ENCODE results near the gene CENPE. TPM values are rescaled to one million over a fixed set of nuclear protein-coding genes. Genes with fewer than 3 reads are reported as not detected.

CENPE gene
- total and polyA plus RNA-seq, 2 donors (not counting 3 experiments of a cell fraction or from before 2014, with no cell fraction given), result 1.7 to 50.8 TPM

- H3K79me2 ChIP-seq (ENCODE audit: control insufficient read depth, insufficient read depth, low read length), result peaks cover 8% of the 10 kb centered on the region
- no peaks in the 10 kb centered on the region for H4K20me1 ChIP-seq (replicated peaks; ENCODE audit: control insufficient read depth, extremely low read depth, insufficient read depth, low read length)
- FAIRE-seq (no peak), DNase-seq (ENCODE audit: low read depth, low spot score) (no peak)
- no peak overlapping the region for H3K4me2 ChIP-seq (ENCODE audit: insufficient read depth, low read length)
- no peak overlapping the region for H3K27ac ChIP-seq (ENCODE audit: insufficient read depth, low read depth, low read length)
- ChIA-PET CTCF (no interaction called here), POLR2A (interaction anchor here (0.7 kb wide), 1 partner anchor 14 kb away, joined by 6 read pairs; no protein-coding TSS in a partner anchor)
- intact Hi-C loops (cut with micrococcal nuclease) (no loop called here), dilution Hi-C loops (cut with MboI; ENCODE audit: extremely low pct_ligation_motif_present, low sequenced_read_pairs) (no loop called here)
- H3K9me1 ChIP-seq (replicated peaks; ENCODE audit: control insufficient read depth, extremely low read depth, insufficient read depth, low read length), result peaks cover 2% of the 10 kb centered on the region
- no peaks in the 10 kb centered on the region for H3K4me1 ChIP-seq (ENCODE audit: control insufficient read depth, extremely low read depth, insufficient read depth, low read length)
- BruUV-seq (replicated peaks), result no TSS peak
- H3K4me3 ChIP-seq (replicated peaks in 1 of 3; ENCODE audit: insufficient read depth in 1 of 3, low read depth in 1 of 3, low read length in 3 of 3), result no peak overlapping the region
- no peak overlapping the region for H3K9ac ChIP-seq (replicated peaks; ENCODE audit: extremely low read depth, insufficient read depth, low read length)
- TF ChIP-seq CTCF (IDR thresholded peaks at IDR 0.05; ENCODE audit: extremely low read depth in 1 of 2, insufficient read depth in 1 of 2, low read depth in 1 of 2, low read length in 2 of 2) (no peak), JUN (IDR thresholded peaks at IDR 0.05; ENCODE audit: borderline replicate concordance, insufficient read depth, insufficient read length, low read depth) (no peak), POLR2AphosphoS5 (IDR thresholded peaks at IDR 0.05; ENCODE audit: insufficient read depth, low read depth, low read length) (no peak)
- H3K27me3 ChIP-seq (ENCODE audit: control insufficient read depth in 2 of 2, insufficient read depth in 2 of 2, low read length in 2 of 2), result no peaks in the 10 kb centered on the region
- peaks cover 0 to 9% of the 10 kb centered on the region in 2 experiments for H3K36me3 ChIP-seq (ENCODE audit: control insufficient read depth in 2 of 2, extremely low read depth in 1 of 2, insufficient read depth in 2 of 2, low read length in 2 of 2)
- no peaks in the 10 kb centered on the region for H3K9me3 ChIP-seq (replicated peaks; ENCODE audit: control insufficient read depth, insufficient read depth, low read length)
- H2AFZ ChIP-seq (ENCODE audit: low read depth, low read length), result no peak overlapping the region
Observed at GRCh38 chr4:103126126-103126525, 72.0 kb downstream of the CENPE start.

- Histone ChIP-seq H3K27me3 (ENCODE audit: control insufficient read depth in 2 of 2, insufficient read depth in 2 of 2, low read length in 2 of 2) (no peaks in the 10 kb centered on the region), H3K4me3 (replicated peaks in 1 of 3; ENCODE audit: insufficient read depth in 1 of 3, low read depth in 1 of 3, low read length in 3 of 3) (no peak overlapping the region), H3K36me3 (ENCODE audit: control insufficient read depth in 2 of 2, extremely low read depth in 1 of 2, insufficient read depth in 2 of 2, low read length in 2 of 2) (peaks cover 0 to 11% of the 10 kb centered on the region in 2 experiments), H3K4me1 (ENCODE audit: control insufficient read depth, extremely low read depth, insufficient read depth, low read length) (no peaks in the 10 kb centered on the region), H2AFZ (ENCODE audit: low read depth, low read length) (no peak overlapping the region), H3K79me2 (ENCODE audit: control insufficient read depth, insufficient read depth, low read length) (peaks cover 3% of the 10 kb centered on the region), H3K4me2 (ENCODE audit: insufficient read depth, low read length) (no peak overlapping the region), H4K20me1 (replicated peaks; ENCODE audit: control insufficient read depth, extremely low read depth, insufficient read depth, low read length) (no peaks in the 10 kb centered on the region), H3K9me1 (replicated peaks; ENCODE audit: control insufficient read depth, extremely low read depth, insufficient read depth, low read length) (peaks cover 2% of the 10 kb centered on the region), H3K27ac (ENCODE audit: insufficient read depth, low read depth, low read length) (no peak overlapping the region), H3K9me3 (replicated peaks; ENCODE audit: control insufficient read depth, insufficient read depth, low read length) (no peaks in the 10 kb centered on the region), H3K9ac (replicated peaks; ENCODE audit: extremely low read depth, insufficient read depth, low read length) (no peak overlapping the region)
- no TSS peak for BruUV-seq (replicated peaks)
- FAIRE-seq (no peak), DNase-seq (ENCODE audit: low read depth, low spot score) (no peak)
- dilution Hi-C loops (cut with MboI; ENCODE audit: extremely low pct_ligation_motif_present, low sequenced_read_pairs), result no loop called here
- POLR2A ChIA-PET, result no interaction called here
- intact Hi-C loops (cut with micrococcal nuclease), result no loop called here
- TF ChIP-seq CTCF (IDR thresholded peaks at IDR 0.05; ENCODE audit: extremely low read depth in 1 of 2, insufficient read depth in 1 of 2, low read depth in 1 of 2, low read length in 2 of 2) (no peak), JUN (IDR thresholded peaks at IDR 0.05; ENCODE audit: borderline replicate concordance, insufficient read depth, insufficient read length, low read depth) (no peak), FOS (IDR thresholded peaks at IDR 0.05; ENCODE audit: borderline replicate concordance, insufficient read depth, low read length) (no peak), POLR2A (IDR thresholded peaks at IDR 0.05; ENCODE audit: low read depth, low read length) (no peak), POLR2AphosphoS5 (IDR thresholded peaks at IDR 0.05; ENCODE audit: insufficient read depth, low read depth, low read length) (no peak), GATA2 (IDR thresholded peaks at IDR 0.05; ENCODE audit: insufficient read depth, insufficient read length, low read depth, low read length) (no peak), EZH2 (IDR thresholded peaks at IDR 0.05; ENCODE audit: borderline replicate concordance, low read depth, low read length, severe bottlenecking) (no peak), MAX (IDR thresholded peaks at IDR 0.05; ENCODE audit: insufficient read depth, insufficient read length) (no peak), MYC (IDR thresholded peaks at IDR 0.05; ENCODE audit: low read depth, low read length) (no peak)
- CTCF ChIA-PET, result no interaction called here
Observed at GRCh38 chr4:103123114-103123513, 75.0 kb downstream of the CENPE start.

Measured in endothelial cell of umbilical vein (primary cell).